Effector memory CD8-positive, alpha-beta T cell (primary cell): Measurements from ENCODE around the gene NDUFAF2.

ENCODE experiments used
- ATAC-seq: fragments of 150-1000 bp; cut with Tn5 transposase; replicated peaks from 2 replicates; pipeline ENCODE4 v1.10.0; 2021; ENCODE audit warnings: mild to moderate bottlenecking, moderate library complexity
- DNase-seq, 3 experiments: peaks; one replicate each; pipeline ENCODE4 v3.0.0; 2021
- H3K27ac Mint-ChIP-seq, 2 donors: one replicate each; pipeline ENCODE4 v1.8.0; 2022; ENCODE audit warnings: mild to moderate bottlenecking in 2 of 2, mixed read lengths in 2 of 2, moderate library complexity in 2 of 2
- H3K27me3 Mint-ChIP-seq, 2 donors: one replicate each; pipeline ENCODE4 v1.8.0; 2022; ENCODE audit warnings: mixed read lengths in 2 of 2
- H3K36me3 Mint-ChIP-seq: one replicate; pipeline ENCODE4 v1.8.0; 2022; ENCODE audit warnings: mild to moderate bottlenecking, moderate library complexity, mixed read lengths; ENCODE audit not compliant: insufficient read depth
- H3K4me1 Mint-ChIP-seq, 2 donors: one replicate each; pipeline ENCODE4 v1.8.0; 2022; ENCODE audit warnings: low read depth in 2 of 2, mixed read lengths in 2 of 2
- H3K4me3 Mint-ChIP-seq, 2 donors: one replicate each; pipeline ENCODE4 v1.8.0; 2022; ENCODE audit warnings: mild to moderate bottlenecking in 2 of 2, mixed read lengths in 2 of 2, moderate library complexity in 2 of 2
- H3K9me3 Mint-ChIP-seq, 2 donors: one replicate each; pipeline ENCODE4 v1.8.0; 2022; ENCODE audit warnings: mixed read lengths in 2 of 2

NDUFAF2 gene

DNA sequence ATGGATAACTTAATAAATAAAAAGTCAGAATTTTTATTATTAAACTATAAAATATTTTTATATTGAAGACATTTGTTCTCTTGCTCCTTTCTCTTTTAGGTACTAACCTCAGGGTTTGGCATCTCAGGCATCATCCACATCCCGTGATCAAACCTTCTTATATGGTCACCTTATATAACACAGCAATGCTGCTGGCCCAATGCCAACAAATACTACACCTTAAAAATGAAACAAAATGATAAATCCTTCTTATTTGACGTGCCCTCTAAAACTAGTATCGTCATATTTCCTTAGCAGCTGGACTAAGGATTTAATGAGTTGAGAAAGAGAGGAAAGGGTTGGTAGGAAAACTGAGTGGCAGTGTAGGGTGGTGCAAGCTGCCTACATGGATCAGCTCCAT is 56.6 kb downstream of the NDUFAF2 start:
- peaks cover 3 to 9% of the 10 kb centered on the region in 2 donors for H3K4me1 Mint-ChIP-seq
- H3K36me3 Mint-ChIP-seq = no peaks in the 10 kb centered on the region
- ATAC-seq = no peak
- H3K9me3 Mint-ChIP-seq = no peaks in the 10 kb centered on the region
- H3K4me3 Mint-ChIP-seq = no peak overlapping the region
- DNase-seq = no peak
- H3K27ac Mint-ChIP-seq = no peak overlapping the region
- no peaks in the 10 kb centered on the region for H3K27me3 Mint-ChIP-seq

DNA sequence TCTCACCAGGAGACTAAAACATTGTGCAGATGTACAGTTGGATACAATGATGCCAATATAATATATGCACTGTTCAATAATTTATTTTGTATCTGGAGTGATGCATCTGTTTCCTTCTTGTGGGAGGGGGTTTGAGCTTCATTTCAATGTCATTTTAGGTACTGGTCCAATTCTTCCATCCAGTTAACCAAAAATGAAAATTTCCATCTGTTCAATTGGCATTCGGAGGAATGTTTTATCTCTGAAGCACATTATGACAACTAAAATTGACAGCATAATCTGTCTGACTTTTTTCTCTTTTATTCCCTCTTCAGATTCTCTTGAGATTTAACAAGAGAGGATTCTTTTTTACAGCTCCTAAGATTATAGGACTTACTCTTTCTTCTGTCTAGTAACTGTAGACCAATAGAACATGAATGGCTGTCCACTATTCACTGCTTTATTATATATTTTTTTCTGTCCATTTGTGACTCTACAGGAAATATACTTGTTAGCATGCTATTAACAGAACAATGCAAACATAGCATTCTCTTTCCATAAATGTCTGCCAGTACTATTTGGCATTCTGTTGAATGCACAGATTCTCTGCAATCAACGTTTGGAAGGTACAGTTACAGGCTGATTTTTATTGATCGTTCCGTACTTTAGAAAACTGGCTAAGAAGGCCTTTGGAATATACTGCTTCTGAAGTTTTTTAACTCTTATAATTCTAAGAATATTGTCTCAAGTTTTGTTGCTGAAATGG is 57.8 kb downstream of the NDUFAF2 start:
- no peak overlapping the region for H3K27ac Mint-ChIP-seq
- H3K4me3 Mint-ChIP-seq = no peak overlapping the region
- H3K27me3 Mint-ChIP-seq = no peaks in the 10 kb centered on the region
- ATAC-seq (no peak), DNase-seq (no peak)
- H3K36me3 Mint-ChIP-seq = no peaks in the 10 kb centered on the region
- no peaks in the 10 kb centered on the region for H3K9me3 Mint-ChIP-seq
- peaks cover 3 to 9% of the 10 kb centered on the region in 2 donors for H3K4me1 Mint-ChIP-seq

DNA sequence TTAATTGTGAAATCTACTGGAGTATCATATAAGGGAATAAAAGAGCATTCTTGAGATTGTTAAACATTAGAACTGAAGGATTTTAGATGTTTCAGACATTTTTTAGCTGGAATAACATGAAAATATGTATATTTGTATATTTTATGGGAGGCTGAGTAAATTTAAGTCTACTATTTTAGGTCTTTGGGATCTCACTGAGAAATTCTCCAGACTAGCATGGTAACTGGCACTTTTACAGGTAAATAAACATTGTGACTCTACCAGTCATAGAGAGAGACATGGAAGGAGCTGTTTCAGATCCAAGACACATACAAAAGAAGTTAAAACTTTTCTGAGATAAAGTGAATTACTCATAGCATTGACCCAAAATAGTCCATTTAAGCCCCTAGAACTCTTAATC is 59.4 kb downstream of the NDUFAF2 start:
- Mint-ChIP-seq H3K4me1 (peaks cover 3 to 14% of the 10 kb centered on the region in 2 donors), H3K27ac (no peak overlapping the region), H3K4me3 (no peak overlapping the region), H3K27me3 (no peaks in the 10 kb centered on the region), H3K9me3 (no peaks in the 10 kb centered on the region), H3K36me3 (no peaks in the 10 kb centered on the region)
- ATAC-seq (no peak), DNase-seq (no peak)

DNA sequence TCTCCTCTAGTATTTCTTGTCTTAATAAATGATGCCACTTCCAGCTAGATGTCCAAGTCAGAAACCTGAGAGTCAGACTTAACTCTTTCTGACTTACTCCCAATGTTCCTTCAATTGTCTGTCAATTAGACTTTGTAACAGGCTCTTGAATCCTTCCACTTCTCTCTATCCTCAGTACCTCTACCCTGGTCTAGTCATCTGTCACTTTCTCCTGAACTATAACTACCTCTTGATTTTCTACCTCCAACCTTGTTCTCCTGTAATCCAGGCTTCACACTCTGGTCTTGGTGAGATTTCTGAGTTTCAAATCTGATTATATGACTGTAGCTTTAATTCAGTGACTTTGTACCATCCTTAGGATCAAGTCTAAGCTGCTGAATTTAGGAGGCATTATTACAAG is 64.9 kb downstream of the NDUFAF2 start:
- Mint-ChIP-seq H3K27me3 (no peaks in the 10 kb centered on the region), H3K4me1 (peaks cover 1 to 9% of the 10 kb centered on the region in 2 donors), H3K4me3 (no peak overlapping the region), H3K36me3 (no peaks in the 10 kb centered on the region), H3K9me3 (no peaks in the 10 kb centered on the region), H3K27ac (no peak overlapping the region)
- ATAC-seq = no peak
- DNase-seq = no peak

DNA sequence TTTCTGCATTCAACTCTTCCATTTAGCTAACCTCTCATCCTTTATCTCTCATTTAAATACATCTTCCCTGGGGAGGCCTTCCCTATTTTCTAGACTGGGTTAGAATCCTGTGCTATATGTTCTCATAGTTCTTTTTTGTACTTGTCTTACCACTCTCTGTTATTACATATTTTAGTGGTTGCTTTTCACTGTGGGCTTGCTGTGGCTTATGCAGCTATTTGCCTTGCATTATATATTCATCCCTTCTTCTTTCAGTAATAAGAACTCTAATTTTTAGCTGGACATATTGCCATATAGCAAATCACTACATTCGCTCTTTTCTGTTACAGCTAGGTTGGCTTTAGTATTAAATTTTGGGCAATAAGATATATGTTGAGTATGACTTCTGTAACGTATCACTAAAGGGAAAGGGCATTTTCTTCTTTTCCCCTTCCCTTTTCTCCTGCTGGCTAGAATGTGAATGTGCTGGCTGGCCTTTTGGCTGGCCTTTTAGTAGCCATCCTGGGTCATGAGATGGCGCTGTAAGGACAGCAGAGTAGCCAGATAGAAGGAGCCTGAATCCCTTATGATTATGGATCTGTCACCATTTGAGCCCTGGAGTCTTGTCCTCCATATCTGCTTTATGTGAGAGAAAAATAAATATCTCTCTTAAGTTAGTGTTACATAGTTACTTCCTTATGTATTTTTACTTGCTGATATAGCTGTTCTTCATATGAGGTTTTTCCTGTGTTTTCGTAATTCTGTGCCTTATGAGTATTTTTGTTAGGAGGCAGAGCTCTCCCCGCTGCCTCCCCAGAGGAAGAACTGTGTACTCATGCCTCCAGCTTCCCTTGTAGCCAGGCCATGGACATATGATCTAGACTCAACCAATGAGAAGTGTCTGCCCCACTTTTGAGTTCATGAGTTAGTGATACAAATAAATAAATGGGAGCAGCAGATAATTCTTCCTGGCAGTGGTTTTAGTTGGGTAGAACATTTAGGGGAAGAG is 65.8 kb downstream of the NDUFAF2 start:
- Mint-ChIP-seq H3K4me3 (no peak overlapping the region), H3K9me3 (no peaks in the 10 kb centered on the region), H3K27me3 (no peaks in the 10 kb centered on the region), H3K4me1 (peaks cover 0 to 9% of the 10 kb centered on the region in 2 donors), H3K27ac (no peak overlapping the region), H3K36me3 (no peaks in the 10 kb centered on the region)
- no peak for DNase-seq
- no peak for ATAC-seq

DNA sequence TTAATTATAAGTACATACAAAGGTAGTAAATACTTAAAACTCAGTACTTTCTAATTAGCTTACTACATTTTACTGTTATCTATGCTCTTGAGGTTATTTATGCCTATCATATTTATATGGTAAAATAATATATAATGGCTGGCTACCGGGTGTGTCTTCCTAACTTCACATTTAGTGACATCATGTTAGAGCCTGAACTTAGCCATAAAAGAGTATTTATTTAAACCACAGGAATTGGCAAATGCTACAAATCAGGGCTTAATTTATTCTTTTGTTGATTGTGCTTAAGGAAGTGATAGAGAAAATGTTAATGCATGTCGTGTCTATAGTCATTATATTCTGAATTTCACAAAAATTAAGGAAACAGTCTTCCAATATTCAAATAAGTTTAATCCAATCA is 73.1 kb downstream of the NDUFAF2 start:
- ATAC-seq (no peak), DNase-seq (no peak)
- Mint-ChIP-seq H3K4me3 (no peak overlapping the region), H3K4me1 (peaks cover 0 to 7% of the 10 kb centered on the region in 2 donors), H3K9me3 (no peaks in the 10 kb centered on the region), H3K36me3 (no peaks in the 10 kb centered on the region), H3K27ac (no peak overlapping the region), H3K27me3 (no peaks in the 10 kb centered on the region)

DNA sequence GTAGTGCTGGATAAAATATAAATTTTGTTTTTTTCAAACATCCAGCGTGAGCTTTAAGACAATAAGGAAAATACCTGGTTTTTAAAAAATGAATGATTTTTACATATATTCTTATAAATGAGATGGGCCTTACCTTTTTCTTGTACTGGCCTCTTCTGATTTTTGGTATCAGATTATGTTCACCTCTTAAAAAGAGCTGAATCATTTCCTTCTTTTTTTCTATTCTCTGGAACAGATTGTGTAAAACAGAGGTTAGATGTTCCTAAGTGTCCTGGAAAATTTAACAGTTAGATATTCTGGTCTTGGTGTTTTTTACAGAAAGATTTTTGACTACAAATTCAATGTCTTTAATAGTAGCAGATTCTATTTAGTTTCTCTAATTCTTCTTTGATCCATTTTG is 74.6 kb downstream of the NDUFAF2 start:
- ATAC-seq (no peak), DNase-seq (no peak)
- peaks cover under 1 to 7% of the 10 kb centered on the region in 2 donors for H3K4me1 Mint-ChIP-seq
- no peaks in the 10 kb centered on the region for H3K36me3 Mint-ChIP-seq
- no peaks in the 10 kb centered on the region for H3K9me3 Mint-ChIP-seq
- peak overlapping the region in 1 of 2 donors; percentile 19 for H3K27ac Mint-ChIP-seq
- no peak overlapping the region for H3K4me3 Mint-ChIP-seq
- no peaks in the 10 kb centered on the region for H3K27me3 Mint-ChIP-seq

DNA sequence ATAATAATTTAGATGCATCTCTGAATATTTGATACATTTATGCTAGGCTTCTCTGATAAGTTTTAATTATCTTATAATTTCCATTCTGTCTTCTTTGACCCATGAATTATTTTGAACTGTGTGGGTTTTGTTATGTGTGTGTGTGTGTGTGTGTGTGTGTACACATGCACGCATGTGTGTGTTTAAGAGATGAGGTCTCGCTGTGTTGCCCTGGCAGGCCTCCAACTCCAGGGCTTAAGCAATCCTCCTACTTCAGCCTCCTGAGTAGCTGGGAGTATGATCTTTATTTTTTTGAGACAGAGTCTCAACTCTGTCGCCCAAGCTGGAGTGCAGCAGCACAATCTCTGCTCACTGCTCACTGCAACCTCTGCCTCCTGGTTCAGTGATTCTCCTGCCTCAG is 75.4 kb downstream of the NDUFAF2 start:
- peaks cover 4 to 7% of the 10 kb centered on the region in 2 donors for H3K4me1 Mint-ChIP-seq
- H3K36me3 Mint-ChIP-seq = no peaks in the 10 kb centered on the region
- no peaks in the 10 kb centered on the region for H3K27me3 Mint-ChIP-seq
- H3K4me3 Mint-ChIP-seq = no peak overlapping the region
- no peak for ATAC-seq
- H3K9me3 Mint-ChIP-seq = no peaks in the 10 kb centered on the region
- H3K27ac Mint-ChIP-seq = no peak overlapping the region
- DNase-seq = no peak

DNA sequence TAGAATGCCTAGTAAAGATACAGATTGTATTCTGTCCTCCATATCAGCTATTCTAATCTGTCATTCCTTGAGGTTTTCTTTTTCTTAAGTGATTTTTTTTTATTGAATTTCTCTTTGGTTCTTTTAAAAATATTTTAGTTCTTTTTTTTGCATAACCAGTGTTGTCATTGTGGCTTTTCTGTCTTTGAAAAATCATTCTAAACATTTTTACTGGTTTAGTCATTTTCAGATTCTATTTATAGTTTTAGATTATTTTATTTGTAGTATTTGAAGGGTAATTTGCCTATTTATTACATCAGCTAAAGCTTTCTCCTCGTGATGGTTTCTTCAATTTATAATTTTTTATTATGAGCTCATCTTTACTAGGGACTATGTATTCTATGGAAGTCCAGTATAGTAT is 78.1 kb downstream of the NDUFAF2 start:
- no peaks in the 10 kb centered on the region for H3K9me3 Mint-ChIP-seq
- DNase-seq (no peak), ATAC-seq (no peak)
- H3K27ac Mint-ChIP-seq = no peak overlapping the region
- no peak overlapping the region for H3K4me3 Mint-ChIP-seq
- H3K27me3 Mint-ChIP-seq = no peaks in the 10 kb centered on the region
- peaks cover 8 to 10% of the 10 kb centered on the region in 2 donors for H3K4me1 Mint-ChIP-seq
- no peaks in the 10 kb centered on the region for H3K36me3 Mint-ChIP-seq

DNA sequence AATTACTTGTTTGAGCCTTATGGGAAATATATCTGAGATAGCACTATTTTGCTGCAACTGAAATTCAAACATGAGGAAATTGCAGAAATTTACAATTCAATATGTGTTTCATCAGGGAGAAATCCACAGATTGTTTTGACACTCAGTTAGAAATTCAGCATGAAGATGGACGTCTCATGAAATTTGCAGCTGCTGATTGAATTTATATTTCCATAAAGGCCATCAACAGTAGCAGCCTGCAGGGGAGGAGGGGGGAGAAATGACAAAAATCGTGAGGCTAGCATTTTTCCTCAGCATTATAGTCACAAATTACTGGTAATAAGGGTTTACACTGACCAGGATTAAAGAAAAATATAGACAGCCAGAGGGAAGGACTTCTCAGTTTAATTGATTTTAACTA is 81.0 kb downstream of the NDUFAF2 start:
- Mint-ChIP-seq H3K36me3 (no peaks in the 10 kb centered on the region), H3K4me1 (peaks cover 8 to 10% of the 10 kb centered on the region in 2 donors), H3K27ac (no peak overlapping the region), H3K4me3 (no peak overlapping the region), H3K9me3 (no peaks in the 10 kb centered on the region), H3K27me3 (no peaks in the 10 kb centered on the region)
- ATAC-seq = no peak
- DNase-seq = no peak

DNA sequence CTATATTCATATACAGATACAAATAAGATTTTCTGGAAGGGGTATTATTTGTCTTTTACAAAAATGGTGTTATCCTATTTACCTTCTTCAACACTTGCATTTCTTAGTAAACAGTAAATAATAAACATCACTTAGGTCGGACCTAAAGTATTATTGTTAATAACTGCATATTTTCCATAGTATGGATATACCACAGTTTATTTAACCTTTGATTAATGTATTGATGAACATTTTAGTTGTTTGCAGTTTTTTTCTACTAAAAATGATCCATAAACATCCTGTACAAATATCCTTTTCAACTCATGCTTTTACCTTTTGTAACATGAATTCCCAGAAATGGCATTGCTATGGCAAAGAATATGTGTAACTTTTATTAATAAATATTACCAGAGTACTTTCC is 83.4 kb downstream of the NDUFAF2 start:
- no peak for ATAC-seq
- no peak overlapping the region for H3K4me3 Mint-ChIP-seq
- no peak for DNase-seq
- H3K9me3 Mint-ChIP-seq = peaks cover 0 to 4% of the 10 kb centered on the region in 2 donors
- H3K4me1 Mint-ChIP-seq = peaks cover 5 to 13% of the 10 kb centered on the region in 2 donors
- no peak overlapping the region for H3K27ac Mint-ChIP-seq
- no peaks in the 10 kb centered on the region for H3K36me3 Mint-ChIP-seq
- H3K27me3 Mint-ChIP-seq = no peaks in the 10 kb centered on the region

DNA sequence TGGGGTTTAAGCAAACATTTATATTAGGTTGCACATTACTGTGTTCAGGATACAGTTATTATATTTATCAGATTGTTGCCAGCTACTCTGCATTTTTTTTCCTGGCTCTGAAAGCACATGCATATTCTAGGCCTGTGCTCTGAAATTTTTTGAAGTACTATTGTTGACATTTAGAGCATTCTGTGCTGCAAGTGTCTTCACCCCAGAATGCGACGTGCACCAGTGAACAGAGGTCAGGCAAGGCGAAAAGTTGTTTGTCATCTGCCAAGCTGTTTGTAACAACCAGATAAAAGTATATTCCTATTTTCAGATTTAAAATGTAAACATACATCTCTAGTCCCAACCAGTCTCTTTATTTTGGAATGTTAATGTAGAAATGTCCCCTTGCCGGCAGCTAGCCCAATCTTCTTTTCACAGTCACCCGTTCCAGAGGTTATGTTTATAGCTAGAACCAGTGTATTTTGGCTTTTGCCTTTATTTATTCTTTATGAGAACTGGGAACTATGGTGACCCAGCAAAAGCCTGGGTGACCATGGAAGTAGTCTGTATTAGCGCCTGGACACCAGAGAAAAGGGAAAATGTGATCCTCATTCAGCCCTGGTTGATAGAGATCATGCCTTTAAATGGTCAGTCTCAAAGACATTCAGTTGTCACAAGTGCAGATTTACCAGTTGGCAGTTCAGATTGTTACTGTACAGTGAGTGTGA is 84.6 kb downstream of the NDUFAF2 start:
- Mint-ChIP-seq H3K4me3 (no peak overlapping the region), H3K4me1 (peaks cover 5 to 13% of the 10 kb centered on the region in 2 donors), H3K36me3 (no peaks in the 10 kb centered on the region), H3K27ac (no peak overlapping the region), H3K27me3 (no peaks in the 10 kb centered on the region), H3K9me3 (peaks cover 0 to 4% of the 10 kb centered on the region in 2 donors)
- ATAC-seq (no peak), DNase-seq (no peak)

DNA sequence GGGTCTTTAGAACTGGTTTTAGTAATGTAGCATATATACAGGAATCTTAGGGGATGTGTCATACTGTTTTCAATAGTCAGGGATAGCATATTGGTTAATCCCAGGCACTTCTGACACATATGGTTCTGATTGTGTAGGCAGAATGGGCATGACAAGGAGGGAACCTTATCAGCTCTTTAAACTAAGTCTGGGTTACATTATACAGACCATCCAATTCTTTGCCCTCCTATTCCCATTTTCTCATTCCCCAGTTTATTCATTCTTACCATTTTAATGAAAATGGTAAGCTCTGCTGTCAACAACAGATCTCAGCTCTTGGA is 85.1 kb downstream of the NDUFAF2 start:
- peaks cover 0 to 4% of the 10 kb centered on the region in 2 donors for H3K9me3 Mint-ChIP-seq
- no peaks in the 10 kb centered on the region for H3K36me3 Mint-ChIP-seq
- no peaks in the 10 kb centered on the region for H3K27me3 Mint-ChIP-seq
- ATAC-seq (no peak), DNase-seq (no peak)
- H3K4me1 Mint-ChIP-seq = peaks cover 5 to 9% of the 10 kb centered on the region in 2 donors
- H3K4me3 Mint-ChIP-seq = no peak overlapping the region
- H3K27ac Mint-ChIP-seq = no peak overlapping the region
